Stimulated activated CD4-positive, alpha-beta T cell treated with anti-CD3 and anti-CD28 coated beads, TNF-alpha, amount 100 ng/mL, for 48 hours (primary cell): ENCODE measurements around the gene RMI2.

Experiments used
- DNase-seq, 3 donors: peaks; one replicate each; pipeline ENCODE4 v3.0.0-alpha.2; 2020; ENCODE audit warnings: low read depth in 3 of 3

RMI2 gene

GRCh38 chr16:11328172-11329070, 16.8 kb upstream of the RMI2 start:
- DNase-seq: peak in 2 of 3 donors; percentile 34 to 36

GRCh38 chr16:11329071-11329491, 16.2 kb upstream of the RMI2 start:
- DNase-seq: no peak

GRCh38 chr16:11329891-11330290, 15.4 kb upstream of the RMI2 start:
- DNase-seq: no peak

DNA sequence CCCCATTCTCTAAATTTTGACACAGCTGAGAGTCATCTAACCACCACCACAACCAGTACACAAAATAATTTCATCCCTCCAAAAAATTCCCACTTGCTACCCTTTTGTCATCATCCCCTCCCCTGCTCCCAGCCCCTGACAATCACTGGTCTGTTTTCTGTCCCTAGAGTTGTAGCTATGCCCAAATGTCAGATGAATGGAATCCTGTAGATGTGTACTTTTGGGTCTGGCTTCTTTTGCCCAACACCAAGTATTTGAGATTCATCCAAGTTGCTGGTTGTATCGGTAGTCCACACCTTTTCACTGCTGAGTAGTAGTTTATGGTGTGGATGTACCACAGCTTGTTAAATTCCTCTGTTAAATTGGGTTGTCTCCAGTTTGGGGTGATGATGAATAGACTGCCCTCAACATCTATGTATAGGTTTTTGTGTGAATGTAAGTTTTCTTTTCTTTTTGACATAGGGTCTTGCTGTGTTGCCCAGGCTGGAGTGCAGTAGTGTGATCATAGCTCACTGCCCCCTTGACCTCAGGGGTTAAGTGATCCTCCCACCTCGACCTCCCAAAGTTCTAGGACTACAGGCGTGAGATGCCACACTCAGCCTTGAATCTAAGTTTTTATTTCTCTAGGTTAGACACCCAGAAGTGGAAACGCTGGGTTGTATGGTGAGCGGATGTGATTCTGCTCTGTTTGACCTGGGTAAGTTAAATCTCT, 14.6 kb upstream of the RMI2 start:
- DNase-seq: no peak

GRCh38 chr16:11331967-11332366, 13.3 kb upstream of the RMI2 start:
- DNase-seq: no peak

DNA sequence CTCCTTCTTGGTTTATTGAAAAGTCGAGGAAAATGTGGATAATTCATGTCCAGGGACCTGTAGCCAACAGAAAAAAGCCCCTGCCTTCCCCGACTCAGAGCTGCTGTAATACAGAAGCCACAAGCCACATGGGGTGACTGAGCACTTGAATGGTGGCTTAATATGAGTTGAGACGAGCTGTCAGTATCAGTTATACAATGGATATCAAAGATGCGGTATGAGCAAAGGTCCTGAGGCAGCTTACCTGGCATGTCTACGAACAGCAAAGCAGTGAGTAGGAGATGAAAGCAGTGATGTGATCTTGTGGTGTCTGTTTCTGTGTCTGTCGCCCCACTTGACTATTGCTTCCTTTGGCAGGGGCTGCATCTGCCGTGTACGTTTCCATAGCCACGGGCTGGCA, 12.2 kb upstream of the RMI2 start:
- DNase-seq: no peak

DNA sequence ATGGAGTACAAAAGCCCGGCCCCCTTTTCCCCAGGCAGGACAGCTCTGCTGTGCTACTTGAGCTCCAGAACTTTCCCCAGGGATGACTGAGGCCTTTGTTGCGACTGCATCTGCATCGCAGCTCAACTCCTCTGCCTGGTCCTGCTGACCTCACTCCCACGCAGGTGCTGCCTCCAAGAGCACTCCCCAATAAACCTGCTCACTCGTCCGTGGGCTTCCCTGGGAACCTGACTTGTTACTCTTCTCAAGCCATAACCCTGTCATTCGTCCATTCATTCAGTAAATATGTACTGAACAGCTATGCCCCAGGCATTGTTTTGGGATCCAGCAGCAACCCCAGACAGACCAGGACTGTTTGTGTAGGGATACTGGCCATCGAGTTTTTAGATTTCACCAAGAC, 11.6 kb upstream of the RMI2 start:
- no peak for DNase-seq

- DNase-seq: no peak
Measured at GRCh38 chr16:11334831-11335404, 10.3 kb upstream of the RMI2 start.

DNA sequence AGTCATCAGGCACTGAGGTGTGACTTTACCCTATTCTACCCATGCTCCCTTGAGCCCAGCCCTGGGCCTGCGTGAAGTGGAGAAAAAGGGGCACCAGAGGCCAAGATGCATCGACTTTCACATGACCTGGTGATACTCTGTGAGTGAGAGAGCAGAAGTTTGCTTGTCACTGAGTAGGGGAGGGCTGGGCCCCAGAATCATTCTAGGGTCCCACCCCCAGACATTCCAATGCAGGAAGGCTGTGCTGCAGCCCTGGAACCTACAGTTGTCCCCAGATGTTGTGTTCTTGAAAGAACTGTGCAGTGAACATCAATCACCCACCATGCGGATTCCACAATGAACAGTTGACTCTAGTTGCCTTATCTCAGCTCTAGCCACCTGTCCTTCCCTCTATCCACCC, 6.2 kb upstream of the RMI2 start:
- no peak for DNase-seq

DNA sequence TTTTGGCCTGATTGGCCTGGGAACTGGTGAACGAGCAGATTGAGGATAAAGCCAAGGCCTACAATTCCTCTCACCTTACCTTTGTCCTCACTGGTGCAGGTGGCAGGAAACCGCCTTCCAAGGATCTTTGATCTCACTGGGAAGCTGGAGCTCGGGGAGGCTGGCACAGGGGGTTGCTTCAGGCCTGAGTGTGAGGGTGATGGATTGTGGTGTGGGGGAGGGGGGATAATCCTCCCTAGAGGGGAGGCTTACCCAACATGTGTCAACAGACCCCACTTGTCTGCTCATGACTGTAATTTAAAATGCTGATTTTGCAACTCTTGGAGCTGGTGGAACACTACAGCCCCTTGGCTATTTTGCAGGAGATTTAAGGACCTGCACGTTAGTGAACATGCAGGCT, 4.5 kb upstream of the RMI2 start:
- no peak for DNase-seq

DNA sequence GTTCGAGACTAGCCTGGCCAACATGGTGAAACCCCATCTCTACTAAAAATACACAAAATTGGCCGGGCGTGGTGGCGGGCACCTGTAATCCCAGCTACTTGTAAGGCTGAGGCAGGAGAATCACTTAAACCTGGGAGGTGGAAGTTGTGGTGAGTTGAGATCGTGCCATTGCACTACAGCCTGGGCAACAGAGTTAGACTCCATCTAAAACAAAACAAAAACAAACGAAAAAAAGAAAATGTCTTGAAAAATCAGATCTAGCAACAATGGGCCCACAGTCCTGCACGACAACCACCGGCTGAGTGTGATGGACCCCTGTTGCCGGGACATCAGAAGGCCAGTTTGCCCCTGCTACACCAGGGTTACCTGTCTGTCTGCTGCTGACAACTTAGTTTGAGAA, 3.9 kb upstream of the RMI2 start:
- no peak for DNase-seq

GRCh38 chr16:11342021-11342855, 3.0 kb upstream of the RMI2 start:
- no peak for DNase-seq

DNA sequence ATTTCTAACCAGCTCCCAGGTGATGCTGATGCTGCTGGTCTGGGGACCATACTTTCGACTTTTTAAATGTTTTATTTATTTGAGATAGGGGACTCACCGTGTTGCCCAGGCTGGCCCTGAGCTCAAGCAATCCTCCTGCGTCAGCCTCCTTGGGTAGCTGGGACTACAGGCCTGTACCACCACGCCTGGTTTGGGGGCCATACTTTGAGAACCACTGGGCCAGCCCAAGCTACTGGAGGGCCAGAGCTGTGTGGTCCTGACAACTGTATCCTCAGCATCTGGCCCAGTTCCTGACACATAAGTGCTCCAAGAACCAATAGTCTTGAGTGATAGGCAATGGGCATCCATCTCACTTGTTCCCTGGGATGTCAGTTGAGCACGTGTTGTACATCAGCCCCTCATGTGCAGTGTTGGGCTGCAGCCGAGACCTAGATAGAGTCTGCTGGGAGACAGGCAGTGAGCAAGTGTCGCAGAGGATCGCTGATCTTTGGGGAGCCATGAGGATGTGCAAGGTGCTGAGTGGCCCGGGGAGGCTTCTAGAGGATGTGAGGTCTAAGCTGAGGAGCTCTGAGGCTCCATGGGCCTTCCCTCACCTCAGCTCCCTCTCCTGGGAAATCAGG, 1.6 kb downstream of the RMI2 start:
- no peak for DNase-seq

DNA sequence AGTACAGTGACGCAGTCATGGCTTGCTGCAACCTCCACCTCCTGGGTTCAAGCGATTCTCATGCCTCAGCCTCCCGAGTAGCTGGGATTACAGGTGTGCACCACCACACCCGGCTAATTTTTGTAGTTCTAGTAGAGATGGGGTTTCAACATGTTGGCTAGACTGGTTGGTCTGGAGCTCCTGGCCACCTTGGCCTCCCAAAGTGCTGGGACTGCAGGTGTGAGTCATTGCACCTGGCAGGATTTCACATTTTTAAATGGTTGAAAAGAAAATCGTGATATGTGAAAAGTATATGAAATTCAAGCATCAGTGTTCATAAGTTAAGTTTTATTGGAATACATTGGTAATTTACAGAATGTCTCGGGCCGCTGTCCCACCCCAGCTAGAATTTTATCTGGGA, 2.6 kb downstream of the RMI2 start:
- no peak for DNase-seq

DNA sequence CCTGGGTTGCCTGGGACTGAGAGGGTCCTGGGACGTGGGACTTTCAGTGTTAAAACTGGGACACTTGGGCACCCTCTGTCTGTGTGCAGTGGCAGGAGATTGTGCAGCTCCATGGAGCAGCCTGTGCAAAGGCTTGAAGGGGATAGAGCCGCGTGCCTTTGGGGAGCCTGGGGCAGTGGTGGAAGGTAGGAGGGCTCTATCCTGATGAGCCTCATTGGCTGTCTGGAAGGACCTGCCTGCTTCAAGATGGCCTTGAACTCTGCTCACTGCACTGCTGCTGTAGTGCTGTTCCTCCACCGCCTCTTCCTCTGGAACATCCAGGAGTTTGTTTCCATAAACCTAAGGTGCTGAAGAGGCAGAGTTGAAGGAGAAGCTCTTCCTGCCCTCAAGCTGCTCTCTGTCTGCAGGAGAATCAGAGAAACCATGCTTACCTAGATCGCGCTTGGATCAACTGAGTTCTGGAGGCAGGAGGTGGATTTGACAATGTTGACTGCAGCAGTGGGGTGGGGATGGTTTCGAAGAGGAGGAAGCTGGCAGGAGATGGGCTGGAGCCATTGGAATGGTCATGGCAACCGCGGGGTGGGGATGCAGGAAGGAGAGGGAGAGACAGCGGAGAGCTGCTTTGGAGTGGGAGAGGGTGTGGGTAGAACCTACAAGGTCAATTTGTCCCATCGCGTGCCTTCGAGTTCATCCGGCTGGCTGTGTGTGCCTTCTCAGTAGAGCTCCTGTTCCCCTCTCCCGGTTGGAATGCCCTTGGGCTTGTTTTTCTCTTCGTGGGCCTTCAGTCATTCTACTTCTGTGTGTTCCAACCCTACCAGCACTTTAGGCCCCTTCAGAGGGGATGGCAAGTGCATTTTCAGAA, 3.7 kb downstream of the RMI2 start:
- DNase-seq: no peak

DNA sequence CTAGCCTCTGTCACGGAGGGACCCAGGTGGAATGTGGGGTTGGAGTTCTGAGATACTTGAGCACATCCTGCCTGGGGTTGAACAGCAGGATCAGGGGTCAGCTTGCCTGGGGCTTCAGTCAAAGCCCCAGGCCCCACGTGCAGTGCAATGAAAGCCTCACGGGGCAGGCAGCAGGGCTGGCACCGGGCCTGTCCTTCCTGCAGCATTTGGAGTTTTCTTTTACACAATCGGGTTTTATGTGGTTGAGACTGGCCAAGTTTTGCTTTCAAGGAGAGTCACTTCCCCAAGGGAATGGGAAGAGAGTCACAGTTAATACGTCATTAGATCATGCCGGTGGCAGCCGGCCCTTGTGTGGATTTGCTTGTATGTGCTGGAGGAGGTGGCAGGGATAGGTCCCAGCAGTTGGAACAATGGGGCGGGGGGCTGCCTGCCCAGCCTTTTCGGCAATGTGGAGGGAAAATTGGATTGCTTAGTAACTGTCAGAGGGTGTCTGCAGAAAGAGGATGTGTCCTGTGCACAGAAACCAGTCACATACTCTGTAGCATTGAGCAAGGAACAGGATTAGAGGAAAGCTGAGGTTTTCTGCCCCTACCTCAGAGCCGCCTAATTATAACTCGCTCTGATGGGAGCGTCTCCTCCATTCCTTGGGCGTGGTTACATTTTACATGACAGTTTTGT, 4.5 kb downstream of the RMI2 start:
- no peak for DNase-seq

DNA sequence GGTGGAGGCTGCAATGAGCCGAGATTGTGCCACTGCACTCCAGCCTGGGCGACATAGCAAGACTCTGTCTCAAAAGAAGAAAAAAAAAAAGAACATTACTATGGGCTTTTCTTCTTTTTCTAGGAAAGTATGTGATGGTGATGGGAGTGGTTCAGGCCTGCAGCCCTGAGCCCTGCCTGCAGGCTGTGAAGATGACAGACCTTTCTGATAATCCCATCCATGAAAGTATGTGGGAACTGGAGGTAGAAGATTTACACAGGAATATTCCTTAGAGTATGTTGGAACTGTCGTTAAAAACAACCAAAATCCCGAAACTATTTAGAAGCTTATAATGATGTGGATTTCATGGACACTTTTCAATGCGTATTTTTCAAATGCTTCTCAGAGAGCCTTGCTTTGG, 5.3 kb downstream of the RMI2 start:
- no peak for DNase-seq

DNA sequence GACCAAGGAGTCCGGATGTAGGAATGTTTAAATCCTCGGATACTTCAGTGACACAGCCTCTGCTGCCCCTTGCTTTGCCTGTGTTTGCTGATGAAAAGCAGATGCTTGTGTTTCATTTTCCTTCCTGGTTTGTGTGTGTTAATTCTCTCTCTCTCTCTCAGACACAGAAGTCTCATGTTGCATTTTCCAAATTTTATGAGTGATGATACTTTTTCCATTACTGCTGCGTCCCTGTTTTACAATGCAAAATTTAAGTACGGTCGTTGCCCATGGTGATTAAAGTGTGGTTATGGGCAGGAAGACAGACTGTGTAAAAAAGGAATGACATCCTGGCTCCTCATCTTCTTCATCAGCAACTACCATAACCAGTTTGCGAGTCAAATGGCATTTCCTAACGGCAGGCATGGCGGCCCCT, 5.7 kb downstream of the RMI2 start:
- no peak for DNase-seq

- no peak for DNase-seq
Measured at GRCh38 chr16:11353158-11353557, 7.9 kb downstream of the RMI2 start.

DNA sequence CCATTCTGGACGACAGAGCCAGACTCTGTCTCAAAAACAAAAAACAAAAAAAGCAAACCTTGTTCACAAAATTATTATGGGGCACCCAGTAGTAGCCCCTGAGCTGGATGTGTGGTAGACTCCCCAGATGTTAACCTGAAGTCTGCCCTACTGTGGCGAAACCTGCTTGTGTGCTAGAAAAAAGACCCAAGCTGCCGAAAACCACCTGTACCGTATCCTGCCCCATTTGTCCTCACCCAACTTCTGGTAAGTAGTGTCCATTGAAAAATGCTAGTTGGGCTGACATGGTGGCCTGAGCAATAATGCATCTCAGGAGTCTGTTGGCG, 9.1 kb downstream of the RMI2 start:
- DNase-seq: no peak
